OCI-LY3 (cell line): ENCODE results near the gene WLS.

ENCODE experiments used
- H2AFZ ChIP-seq: fragments of 200-600, 300-600 bp; shearing (Covaris generic); 2 replicates; pipeline ENCODE4 v1.6.0; 2014; ENCODE audit warnings: antibody characterized with exemption, low read depth, low read length
- H3K27ac ChIP-seq: fragments of 200-600, 300-600 bp; sonication (generic); 2 replicates; pipeline ENCODE4 v1.5.1; 2014; ENCODE audit warnings: mild to moderate bottlenecking, low read length, moderate library complexity, mixed read lengths
- H3K27me3 ChIP-seq: fragments of 200-600, 300-600 bp; sonication (generic); 2 replicates; pipeline ENCODE4 v1.6.1; 2014; ENCODE audit warnings: low read depth, low read length, mixed read lengths
- H3K36me3 ChIP-seq: fragments of 200-600, 300-600 bp; sonication (generic); replicated peaks from 2 replicates; pipeline ENCODE3; 2014; ENCODE audit warnings: low read depth, low read length, mixed read lengths
- H3K4me1 ChIP-seq: fragments of 300-600, 200-600 bp; sonication (generic); 2 replicates; pipeline ENCODE4 v1.6.1; 2014; ENCODE audit warnings: low read length, mixed read lengths
- H3K4me2 ChIP-seq: fragments of 200-600, 300-600 bp; sonication (generic); 2 replicates; pipeline ENCODE4 v1.6.1; 2014; ENCODE audit warnings: low read length, mixed read lengths
- H3K4me3 ChIP-seq: fragments of 300-600, 200-600 bp; sonication (generic); 2 replicates; pipeline ENCODE4 v1.5.1; 2014; ENCODE audit warnings: antibody characterized with exemption, mild to moderate bottlenecking, low read length, moderate library complexity
- H3K79me2 ChIP-seq: fragments of 300-600, 200-600 bp; shearing (Covaris generic); 2 replicates; pipeline ENCODE4 v1.6.1; 2014; ENCODE audit warnings: mild to moderate bottlenecking, low read length, mixed read lengths
- H3K9ac ChIP-seq: fragments of 300-600, 200-600 bp; shearing (Covaris generic); 2 replicates; pipeline ENCODE4 v1.6.0; 2014; ENCODE audit warnings: mild to moderate bottlenecking, low read length, moderate library complexity
- H3K9me3 ChIP-seq: fragments of 200-600, 300-600 bp; shearing (Covaris generic); 2 replicates; pipeline ENCODE4 v1.6.1; 2014; ENCODE audit warnings: low read length, mixed read lengths; ENCODE audit not compliant: insufficient read depth
- H4K20me1 ChIP-seq: fragments of 200-600, 300-600 bp; sonication (generic); 2 replicates; pipeline ENCODE4 v1.6.1; 2016; ENCODE audit warnings: low read length, mixed read lengths; ENCODE audit not compliant: insufficient read depth
- EZH2phosphoT487 ChIP-seq: fragments of 200-600 bp; shearing (Covaris generic); IDR thresholded peaks from 2 replicates; pipeline ENCODE4 v1.6.1; 2018; ENCODE audit warnings: antibody characterized with exemption, mixed run types, low read depth
- TF ChIP-seq, protein P1 (sequence below): fragments of 200-600, 300-600 bp; sonication (generic); IDR thresholded peaks from 2 replicates; pipeline ENCODE4 v1.5.1; 2014; ENCODE audit warnings: antibody characterized with exemption, low read length, low read depth

WLS gene

DNA sequence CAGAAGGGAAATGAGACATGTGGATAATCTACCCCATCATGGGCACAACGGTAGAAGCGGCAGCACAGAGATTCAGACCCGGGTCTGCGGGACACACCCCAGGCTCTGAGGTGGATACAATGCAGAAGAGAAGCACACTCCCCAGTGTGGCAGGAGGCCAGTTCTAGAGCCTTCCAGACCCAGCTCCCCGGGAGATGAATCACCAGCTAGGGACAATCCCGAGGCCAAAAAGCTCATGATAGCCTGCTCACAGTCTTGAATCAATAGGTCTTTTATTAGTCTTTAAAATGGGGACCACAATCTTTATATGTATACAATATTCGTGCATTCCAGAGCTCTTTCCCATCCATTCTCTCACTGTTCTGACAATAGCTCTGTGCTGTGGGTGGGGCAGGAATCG lies 124.6 kb downstream of the WLS start:
- Histone ChIP-seq H3K4me3 (no peak overlapping the region), H3K36me3 (no peaks in the 10 kb centered on the region), H3K27ac (no peak overlapping the region), H4K20me1 (no peaks in the 10 kb centered on the region), H3K9ac (no peak overlapping the region), H3K9me3 (no peaks in the 10 kb centered on the region), H3K27me3 (no peaks in the 10 kb centered on the region), H3K79me2 (no peaks in the 10 kb centered on the region), H3K4me1 (no peaks in the 10 kb centered on the region), H3K4me2 (no peak overlapping the region), H2AFZ (no peak overlapping the region)
- TF ChIP-seq, protein P1, sequence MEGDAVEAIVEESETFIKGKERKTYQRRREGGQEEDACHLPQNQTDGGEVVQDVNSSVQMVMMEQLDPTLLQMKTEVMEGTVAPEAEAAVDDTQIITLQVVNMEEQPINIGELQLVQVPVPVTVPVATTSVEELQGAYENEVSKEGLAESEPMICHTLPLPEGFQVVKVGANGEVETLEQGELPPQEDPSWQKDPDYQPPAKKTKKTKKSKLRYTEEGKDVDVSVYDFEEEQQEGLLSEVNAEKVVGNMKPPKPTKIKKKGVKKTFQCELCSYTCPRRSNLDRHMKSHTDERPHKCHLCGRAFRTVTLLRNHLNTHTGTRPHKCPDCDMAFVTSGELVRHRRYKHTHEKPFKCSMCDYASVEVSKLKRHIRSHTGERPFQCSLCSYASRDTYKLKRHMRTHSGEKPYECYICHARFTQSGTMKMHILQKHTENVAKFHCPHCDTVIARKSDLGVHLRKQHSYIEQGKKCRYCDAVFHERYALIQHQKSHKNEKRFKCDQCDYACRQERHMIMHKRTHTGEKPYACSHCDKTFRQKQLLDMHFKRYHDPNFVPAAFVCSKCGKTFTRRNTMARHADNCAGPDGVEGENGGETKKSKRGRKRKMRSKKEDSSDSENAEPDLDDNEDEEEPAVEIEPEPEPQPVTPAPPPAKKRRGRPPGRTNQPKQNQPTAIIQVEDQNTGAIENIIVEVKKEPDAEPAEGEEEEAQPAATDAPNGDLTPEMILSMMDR = no peak
- TF ChIP-seq EZH2phosphoT487 = no peak

GRCh38 chr1:68103884-68104554 lies 128.3 kb downstream of the WLS start:
- Histone ChIP-seq H3K4me2 (no peak overlapping the region), H3K4me1 (no peaks in the 10 kb centered on the region), H3K9me3 (no peaks in the 10 kb centered on the region), H3K27ac (no peak overlapping the region), H2AFZ (no peak overlapping the region), H3K4me3 (no peak overlapping the region), H4K20me1 (no peaks in the 10 kb centered on the region), H3K27me3 (no peaks in the 10 kb centered on the region), H3K9ac (no peak overlapping the region), H3K36me3 (no peaks in the 10 kb centered on the region), H3K79me2 (no peaks in the 10 kb centered on the region)
- TF ChIP-seq, protein P1 = no peak
- TF ChIP-seq EZH2phosphoT487 = no peak

DNA sequence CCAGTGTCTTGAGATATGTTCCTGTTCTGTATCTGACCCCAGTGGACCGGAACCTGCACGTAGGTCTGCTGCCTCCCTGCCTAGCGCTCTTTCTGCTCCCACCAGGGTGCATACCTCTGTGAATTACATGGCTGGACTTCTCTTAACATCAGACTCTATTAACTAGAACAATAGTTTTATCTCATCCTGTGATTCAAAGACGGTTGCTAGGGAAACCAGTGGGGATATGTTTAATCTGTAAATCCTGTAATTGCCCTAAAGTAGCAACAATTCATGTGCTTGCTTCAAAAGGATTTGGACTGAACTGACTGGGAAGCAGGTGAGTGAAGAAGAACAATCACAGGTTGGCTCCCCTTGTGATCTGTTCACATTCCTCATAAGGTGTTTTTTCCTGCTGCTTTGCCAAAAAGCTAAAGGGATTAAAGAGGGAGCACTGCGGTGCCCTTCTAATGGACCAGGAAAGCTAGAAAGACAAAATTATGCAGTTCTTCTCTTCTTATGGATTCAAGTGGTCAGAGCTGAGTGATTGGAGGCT lies 129.2 kb downstream of the WLS start:
- TF ChIP-seq, protein P1 = no peak
- TF ChIP-seq EZH2phosphoT487 = no peak
- no peaks in the 10 kb centered on the region for H4K20me1 ChIP-seq
- H3K4me3 ChIP-seq = no peak overlapping the region
- H3K4me1 ChIP-seq = no peaks in the 10 kb centered on the region
- H3K9me3 ChIP-seq = no peaks in the 10 kb centered on the region
- H3K27me3 ChIP-seq = no peaks in the 10 kb centered on the region
- no peaks in the 10 kb centered on the region for H3K79me2 ChIP-seq
- no peak overlapping the region for H3K27ac ChIP-seq
- no peak overlapping the region for H3K9ac ChIP-seq
- H3K36me3 ChIP-seq = no peaks in the 10 kb centered on the region
- no peak overlapping the region for H3K4me2 ChIP-seq
- H2AFZ ChIP-seq = no peak overlapping the region

- no peak overlapping the region for H3K4me3 ChIP-seq
- no peaks in the 10 kb centered on the region for H3K4me1 ChIP-seq
- no peak overlapping the region for H3K9ac ChIP-seq
- H4K20me1 ChIP-seq = no peaks in the 10 kb centered on the region
- no peaks in the 10 kb centered on the region for H3K9me3 ChIP-seq
- no peak overlapping the region for H3K27ac ChIP-seq
- no peaks in the 10 kb centered on the region for H3K27me3 ChIP-seq
- H3K36me3 ChIP-seq = no peaks in the 10 kb centered on the region
- H3K4me2 ChIP-seq = no peak overlapping the region
- no peak overlapping the region for H2AFZ ChIP-seq
- TF ChIP-seq, protein P1 = no peak
- no peak for TF ChIP-seq EZH2phosphoT487
- no peaks in the 10 kb centered on the region for H3K79me2 ChIP-seq
These were observed 130.5 kb downstream of the WLS start for GRCh38 chr1:68101829-68102228.
